Gastroesophageal sphincter (tissue), 3 donors: Measurements from ENCODE around the gene ZNF521.

Source experiments
- POLR2A ChIP-seq, 2 donors: fragments of 450-650 bp; IDR thresholded peaks; one replicate each; pipeline ENCODE4 v1.6.1; 2017; ENCODE audit warnings: antibody characterized with exemption in 2 of 2, mild to moderate bottlenecking in 2 of 2, moderate library complexity in 1 of 2
- POLR2AphosphoS5 ChIP-seq: sonication (generic); formaldehyde crosslinking; IDR thresholded peaks from one replicate; pipeline ENCODE4 v1.6.1; 2017; ENCODE audit warnings: antibody characterized with exemption
- TF ChIP-seq, protein P1 (sequence below), 4 experiments: fragments of 200-600 bp in 2 of 4; fragments of 450-650 bp in 2 of 4; sonication (generic) in 1 of 4; IDR thresholded peaks; one replicate each; pipeline ENCODE4 v1.5.1; 2017 to 2019; ENCODE audit warnings: antibody characterized with exemption in 4 of 4, mild to moderate bottlenecking in 2 of 4, moderate library complexity in 2 of 4

DNA sequence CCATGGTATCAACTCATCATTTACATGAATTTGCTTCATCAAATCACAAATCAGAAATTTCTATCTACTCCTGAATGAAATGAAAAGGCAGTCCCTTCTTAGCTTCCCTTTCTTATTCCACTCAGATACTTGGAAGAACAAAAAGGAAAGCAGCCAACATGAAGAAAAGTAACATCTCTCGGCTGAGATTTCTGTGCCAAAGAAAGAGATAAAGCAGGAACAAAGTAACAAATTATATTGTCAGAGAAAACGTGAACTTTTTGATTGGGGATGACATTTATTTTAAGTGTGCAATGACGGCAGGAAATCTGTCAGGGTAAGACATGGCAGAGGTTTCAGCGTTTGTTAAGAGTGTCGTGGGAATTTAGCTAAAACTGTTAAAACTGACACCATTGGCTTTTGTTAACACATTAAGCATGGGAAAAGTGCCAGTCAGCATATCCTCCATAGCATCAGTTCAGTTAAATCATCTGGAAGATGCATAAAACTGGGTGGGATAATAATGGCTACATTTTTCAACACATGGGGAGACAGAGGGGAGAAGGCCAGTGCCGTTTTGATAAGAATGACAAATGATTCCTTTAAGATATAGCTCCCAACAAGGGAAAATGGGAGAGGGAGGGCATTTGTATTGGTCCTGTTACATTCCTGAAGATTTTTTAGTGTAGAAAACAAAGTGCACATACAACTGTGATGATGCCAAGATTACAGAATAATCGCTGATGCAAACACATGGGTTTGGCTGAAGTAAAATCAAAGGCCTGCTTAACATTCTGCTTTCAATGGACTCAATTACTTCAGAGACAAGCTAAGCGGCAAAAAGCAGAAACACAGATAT lies 211.6 kb downstream of the ZNF521 start:
- TF ChIP-seq POLR2A (IDR thresholded peaks at IDR 0.05) (no peak), POLR2AphosphoS5 (no peak)
- TF ChIP-seq, protein P1, sequence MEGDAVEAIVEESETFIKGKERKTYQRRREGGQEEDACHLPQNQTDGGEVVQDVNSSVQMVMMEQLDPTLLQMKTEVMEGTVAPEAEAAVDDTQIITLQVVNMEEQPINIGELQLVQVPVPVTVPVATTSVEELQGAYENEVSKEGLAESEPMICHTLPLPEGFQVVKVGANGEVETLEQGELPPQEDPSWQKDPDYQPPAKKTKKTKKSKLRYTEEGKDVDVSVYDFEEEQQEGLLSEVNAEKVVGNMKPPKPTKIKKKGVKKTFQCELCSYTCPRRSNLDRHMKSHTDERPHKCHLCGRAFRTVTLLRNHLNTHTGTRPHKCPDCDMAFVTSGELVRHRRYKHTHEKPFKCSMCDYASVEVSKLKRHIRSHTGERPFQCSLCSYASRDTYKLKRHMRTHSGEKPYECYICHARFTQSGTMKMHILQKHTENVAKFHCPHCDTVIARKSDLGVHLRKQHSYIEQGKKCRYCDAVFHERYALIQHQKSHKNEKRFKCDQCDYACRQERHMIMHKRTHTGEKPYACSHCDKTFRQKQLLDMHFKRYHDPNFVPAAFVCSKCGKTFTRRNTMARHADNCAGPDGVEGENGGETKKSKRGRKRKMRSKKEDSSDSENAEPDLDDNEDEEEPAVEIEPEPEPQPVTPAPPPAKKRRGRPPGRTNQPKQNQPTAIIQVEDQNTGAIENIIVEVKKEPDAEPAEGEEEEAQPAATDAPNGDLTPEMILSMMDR (IDR thresholded peaks at IDR 0.05) = no peak
